Calu3 (cell line): Measurements from ENCODE around the gene PARD3. TPM values are rescaled to one million over a fixed set of nuclear protein-coding genes. Genes with fewer than 3 reads are reported as not detected.

Experiments used
- BruUV-seq: library from RNA; stranded (reverse); fragments of 400-500 nt; replicated peaks from 2 replicates; lab custom pipeline; 2021; lab: Mats Ljungman, UMichigan
- CTCF ChIA-PET: fragments of 300-600 bp; sonication (Branson Sonifier 250); formaldehyde crosslinking; loops from one replicate; lab custom pipeline; 2022; ENCODE audit warnings: antibody characterized with exemption; lab: Charles Lee
- DNase-seq: peaks from one replicate; pipeline ENCODE4 v3.0.0; 2022
- H3K27ac Mint-ChIP-seq: one replicate; pipeline ENCODE4 v1.8.0; 2022; ENCODE audit warnings: mixed read lengths; ENCODE audit not compliant: unreplicated experiment
- H3K27me3 Mint-ChIP-seq: one replicate; pipeline ENCODE4 v1.8.0; 2022; ENCODE audit warnings: mixed read lengths; ENCODE audit not compliant: unreplicated experiment
- H3K36me3 Mint-ChIP-seq: one replicate; pipeline ENCODE4 v1.8.0; 2022; ENCODE audit warnings: mild to moderate bottlenecking, moderate library complexity, mixed read lengths; ENCODE audit not compliant: insufficient read depth, unreplicated experiment
- H3K4me1 Mint-ChIP-seq: one replicate; pipeline ENCODE4 v1.8.0; 2022; ENCODE audit warnings: mild to moderate bottlenecking, low read depth, mixed read lengths; ENCODE audit not compliant: unreplicated experiment
- H3K4me3 Mint-ChIP-seq: one replicate; pipeline ENCODE4 v1.8.0; 2022; ENCODE audit warnings: mild to moderate bottlenecking, low read depth, moderate library complexity, mixed read lengths; ENCODE audit not compliant: unreplicated experiment
- H3K9me3 Mint-ChIP-seq: one replicate; pipeline ENCODE4 v1.8.0; 2022; ENCODE audit warnings: low read depth, mixed read lengths; ENCODE audit not compliant: unreplicated experiment
- CTCF ChIP-seq: fragments of 200-600 bp; IDR thresholded peaks from one replicate; pipeline ENCODE4 v1.8.0; 2022; ENCODE audit warnings: antibody characterized with exemption; ENCODE audit not compliant: unreplicated experiment
- intact Hi-C: fragments of 100-400 bp; cut with micrococcal nuclease; formaldehyde crosslinking; loops from one replicate; pipeline ENCODE4 v1.10.0; 2022; ENCODE audit not compliant: unreplicated experiment
- total RNA-seq: library from RNA; stranded (reverse); gene quantifications from 2 replicates; pipeline ENCODE4 v1.2.3, GENCODE V29; 2022

The PARD3 gene
- total RNA-seq, 1 experiment from 2014 or later = 62.4 TPM

GRCh38 chr10:34184939-34185386 is 630.1 kb downstream of the PARD3 start:
- CTCF ChIA-PET = interaction anchor here (0.6 kb wide), 1 partner anchor 21 kb away, joined by 3 read pairs; no protein-coding TSS in a partner anchor
- intact Hi-C loops = no loop called here
- no peaks in the 10 kb centered on the region for H3K9me3 Mint-ChIP-seq
- no peak for TF ChIP-seq CTCF
- peaks cover 15% of the 10 kb centered on the region for H3K4me1 Mint-ChIP-seq
- no peaks in the 10 kb centered on the region for H3K36me3 Mint-ChIP-seq
- H3K4me3 Mint-ChIP-seq = no peak overlapping the region
- BruUV-seq = no TSS peak
- H3K27me3 Mint-ChIP-seq = no peaks in the 10 kb centered on the region
- no peak overlapping the region for H3K27ac Mint-ChIP-seq
- DNase-seq = no peak

DNA sequence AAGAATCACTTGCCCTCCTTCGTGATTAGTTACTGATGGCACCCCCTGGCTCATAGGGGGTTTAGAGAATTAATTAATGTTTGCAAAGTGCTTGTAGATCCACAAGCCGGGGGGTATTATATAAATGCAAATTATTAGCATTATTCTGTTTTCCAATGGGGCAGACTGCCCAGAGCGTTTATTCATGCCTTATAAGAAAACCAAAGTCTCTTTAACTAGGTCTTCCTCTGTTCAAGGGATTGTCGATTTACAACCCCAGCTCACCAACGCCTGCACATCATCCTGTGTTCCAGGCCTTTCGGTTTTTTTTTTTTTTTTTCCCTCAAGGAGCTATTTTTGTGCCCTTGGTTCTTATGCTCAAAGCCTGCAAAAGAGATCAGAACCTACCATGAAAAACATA is 630.7 kb downstream of the PARD3 start:
- no peaks in the 10 kb centered on the region for H3K27me3 Mint-ChIP-seq
- peaks cover 15% of the 10 kb centered on the region for H3K4me1 Mint-ChIP-seq
- BruUV-seq = no TSS peak

DNA sequence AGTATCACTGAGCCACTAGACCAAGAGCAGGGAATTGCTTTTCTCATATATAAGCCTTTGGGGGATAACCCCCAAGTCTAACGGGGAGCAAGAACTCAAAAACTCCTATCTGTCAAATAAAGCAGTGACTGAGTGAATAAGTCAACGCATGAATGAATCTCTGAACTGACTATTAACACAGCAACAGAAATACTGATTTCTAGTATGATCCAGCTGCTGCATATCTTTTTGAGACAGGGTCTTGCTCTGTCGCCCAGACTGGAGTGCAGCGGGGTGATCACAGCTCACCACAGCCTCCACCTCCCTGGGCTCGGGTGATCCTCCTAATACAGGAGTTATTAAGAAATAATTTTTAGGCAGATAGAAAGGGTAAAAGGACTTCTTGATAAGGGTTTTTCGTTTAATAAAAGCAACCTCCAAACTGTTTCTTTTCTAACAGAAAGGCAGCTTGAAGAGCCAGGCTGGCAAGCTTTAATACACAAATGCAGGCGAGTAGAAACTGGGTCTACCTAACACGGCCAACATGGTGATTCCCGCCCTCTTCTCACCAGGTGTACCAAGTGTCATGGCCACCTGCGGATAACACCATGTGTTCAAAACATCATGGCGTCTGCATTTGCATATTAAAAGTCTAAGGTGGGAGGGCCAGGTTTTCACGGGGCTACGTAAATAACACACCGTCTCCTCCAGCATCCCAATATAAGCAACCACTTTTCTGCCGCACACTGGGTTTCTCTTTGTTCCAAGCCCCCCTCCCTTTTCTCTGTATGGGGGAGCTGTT is 631.9 kb downstream of the PARD3 start:
- intact Hi-C loops = no loop called here
- DNase-seq = no peak

More for the DNA sequence above, 630.7 kb downstream of the PARD3 start:
- intact Hi-C loops = no loop called here
- no peak overlapping the region for H3K4me3 Mint-ChIP-seq
- no peaks in the 10 kb centered on the region for H3K9me3 Mint-ChIP-seq
- CTCF ChIA-PET = interaction anchor here (0.6 kb wide), 1 partner anchor 20 kb away, joined by 3 read pairs; no protein-coding TSS in a partner anchor
- DNase-seq = no peak
- H3K36me3 Mint-ChIP-seq = no peaks in the 10 kb centered on the region
- no peak for TF ChIP-seq CTCF
- no peak overlapping the region for H3K27ac Mint-ChIP-seq

More for the DNA sequence above, 631.9 kb downstream of the PARD3 start:
- H3K4me1 Mint-ChIP-seq = peaks cover 15% of the 10 kb centered on the region
- H3K9me3 Mint-ChIP-seq = no peaks in the 10 kb centered on the region
- no peak overlapping the region for H3K4me3 Mint-ChIP-seq
- H3K27me3 Mint-ChIP-seq = no peaks in the 10 kb centered on the region
- no peak for TF ChIP-seq CTCF
- CTCF ChIA-PET = no interaction called here
- no TSS peak for BruUV-seq
- H3K36me3 Mint-ChIP-seq = no peaks in the 10 kb centered on the region
- H3K27ac Mint-ChIP-seq = no peak overlapping the region
